ENCODE data around the gene HTR4.

DNA sequence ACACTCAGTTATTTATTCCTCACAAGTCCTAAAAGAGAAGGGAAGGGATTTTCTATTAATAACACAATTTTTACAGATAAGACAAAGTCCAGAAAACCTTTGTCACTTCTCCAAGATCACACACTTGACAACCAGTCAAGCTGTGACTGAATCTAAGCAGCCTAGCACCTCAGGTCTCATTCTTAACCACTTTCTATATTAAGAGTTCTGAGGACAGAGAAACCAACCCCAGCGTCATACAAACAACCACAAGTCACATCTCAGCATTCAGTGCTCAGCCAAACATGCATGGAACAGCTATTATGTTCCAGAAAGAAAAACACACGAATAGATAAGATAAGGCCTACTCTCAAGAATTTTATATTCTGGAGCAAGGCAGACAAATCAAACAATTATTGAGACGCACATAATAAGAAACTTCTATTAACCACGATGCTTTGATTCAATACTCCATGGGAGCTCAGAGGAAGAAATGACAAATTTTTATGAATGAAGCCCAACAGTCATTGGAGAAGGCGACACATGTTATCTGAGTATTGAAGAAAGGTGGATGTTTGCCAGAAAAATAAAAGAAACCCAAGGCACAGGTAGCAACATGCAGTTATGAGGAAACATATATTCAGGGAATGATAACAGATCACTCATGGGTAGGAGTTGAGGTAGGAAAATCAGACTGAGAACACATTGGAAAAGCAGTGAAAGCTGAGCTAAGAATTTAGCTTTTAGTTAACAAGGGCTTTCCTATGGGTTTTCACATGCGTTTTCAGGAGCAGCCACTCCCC lies 113.1 kb downstream of the HTR4 start:
- TF ChIP-seq CTCF (IDR thresholded peaks at IDR 0.05; ENCODE audit: borderline replicate concordance, extremely low read depth, low read length, poor library complexity, severe bottlenecking) (no peak), EZH2 (IDR thresholded peaks at IDR 0.05; ENCODE audit: borderline replicate concordance, low read depth, low read length, severe bottlenecking) (no peak)
